HuH-7 (cell line): ENCODE data around the gene UNC50.

Experiments used
- DNase-seq: peaks from one replicate; pipeline ENCODE4 v3.0.0; 2011; ENCODE audit warnings: low spot score

Gene UNC50

DNA sequence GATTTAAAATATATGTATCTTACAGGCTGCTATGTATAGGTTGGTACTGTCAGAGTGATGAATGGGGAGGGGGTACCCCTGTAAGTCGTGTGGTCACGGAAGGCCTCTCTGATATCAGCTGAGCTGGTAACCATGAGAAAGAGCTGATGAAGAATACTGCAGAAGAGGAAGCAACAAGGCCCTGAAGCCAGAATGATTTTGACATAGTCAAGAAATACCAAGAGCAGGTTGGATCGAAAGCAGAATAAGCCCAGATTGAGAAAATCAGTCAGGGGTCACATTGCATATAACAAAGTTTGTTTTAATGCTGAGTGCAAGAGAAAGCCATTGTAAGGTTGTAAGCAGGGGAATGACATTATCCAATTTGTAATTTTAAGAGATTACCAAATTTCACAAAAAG, 57.3 kb downstream of the UNC50 start:
- DNase-seq = no peak
